HEK293 (cell line): ENCODE results near the gene DGKG.

Experiments used
- CTCF ChIA-PET: fragments of 350-600 bp; formaldehyde crosslinking; extraction: SDS; loops from one replicate; lab custom pipeline; 2021; ENCODE audit warnings: antibody characterized with exemption; lab: Yijun Ruan, JAX
- POLR2A ChIA-PET: fragments of 300-600 bp; formaldehyde crosslinking; extraction: SDS; loops from one replicate; lab custom pipeline; 2020; ENCODE audit warnings: antibody characterized with exemption, inconsistent platforms; lab: Yijun Ruan, JAX
- H3K27ac ChIP-seq: fragments of 200-500 bp; sonication (Bioruptor generic); 2 replicates; pipeline ENCODE4 v1.5.1; 2014; ENCODE audit warnings: low read depth, low read length, control low read depth, inconsistent platforms; ENCODE audit errors: extremely low read depth
- H3K36me3 ChIP-seq, 2 experiments: fragments of 200-500 bp in 1 of 2; sonication (Bioruptor generic) in 1 of 2; 1 replicate in 1 of 2; 2 replicates in 1 of 2; pipeline ENCODE4 v1.5.1; 2014 to 2017; ENCODE audit warnings: inconsistent platforms in 2 of 2, low read length in 2 of 2; ENCODE audit not compliant: control insufficient read depth in 2 of 2, insufficient read depth in 1 of 2
- H3K4me1 ChIP-seq: fragments of 200-500 bp; sonication (Bioruptor generic); 2 replicates; pipeline ENCODE4 v1.5.1; 2014; ENCODE audit warnings: mild to moderate bottlenecking, low read length, inconsistent platforms; ENCODE audit not compliant: control insufficient read depth, insufficient read depth
- H3K4me3 ChIP-seq: 2 replicates; pipeline ENCODE4 v1.5.1; 2011; ENCODE audit warnings: low read depth, mild to moderate bottlenecking, control low read depth, low read length, moderate library complexity
- H3K9me3 ChIP-seq: fragments of 200-500 bp; sonication (Bioruptor generic); 2 replicates; pipeline ENCODE4 v1.5.1; 2014; ENCODE audit warnings: low read depth, low read length, inconsistent platforms; ENCODE audit not compliant: control insufficient read depth, insufficient read depth
- KLF9 ChIP-seq: fragments of 450-650 bp; formaldehyde crosslinking; IDR thresholded peaks from 2 replicates; pipeline ENCODE4 v1.5.1; 2016; ENCODE audit warnings: missing biosample characterization, missing genetic modification characterization, low read depth
- MZF1 ChIP-seq: fragments of 450-650 bp; formaldehyde crosslinking; IDR thresholded peaks from 2 replicates; pipeline ENCODE4 v1.5.1; 2017; ENCODE audit warnings: missing biosample characterization, missing genetic modification characterization, borderline replicate concordance
- SCRT2 ChIP-seq: fragments of 450-650 bp; formaldehyde crosslinking; IDR thresholded peaks from 2 replicates; pipeline ENCODE4 v1.5.1; 2016; ENCODE audit warnings: missing biosample characterization, missing genetic modification characterization
- ZBTB20 ChIP-seq: fragments of 450-650 bp; formaldehyde crosslinking; IDR thresholded peaks from 2 replicates; pipeline ENCODE4 v1.5.1; 2016; ENCODE audit warnings: missing biosample characterization, missing genetic modification characterization
- ZNF140 ChIP-seq: fragments of 450-650 bp; formaldehyde crosslinking; IDR thresholded peaks from 2 replicates; pipeline ENCODE4 v1.5.1; 2016; ENCODE audit warnings: missing biosample characterization, missing genetic modification characterization
- ZNF274 ChIP-seq, 2 experiments: fragments of 200-500 bp in 1 of 2; fragments of 450-650 bp in 1 of 2; sonication (Bioruptor generic) in 1 of 2; formaldehyde crosslinking in 1 of 2; IDR thresholded peaks; 2 replicates each; pipeline versions ENCODE4 v1.5.1 to v1.6.1; 2014 to 2016; ENCODE audit warnings: borderline replicate concordance in 1 of 2, inconsistent platforms in 1 of 2, low read length in 1 of 2, missing biosample characterization in 1 of 2, missing genetic modification characterization in 1 of 2
- ZNF394 ChIP-seq: fragments of 450-650 bp; formaldehyde crosslinking; IDR thresholded peaks from 2 replicates; pipeline ENCODE4 v1.5.1; 2016; ENCODE audit warnings: missing biosample characterization, missing genetic modification characterization, mild to moderate bottlenecking, moderate library complexity, borderline replicate concordance
- ZNF449 ChIP-seq: fragments of 450-650 bp; formaldehyde crosslinking; IDR thresholded peaks from 2 replicates; pipeline ENCODE4 v1.5.1; 2017; ENCODE audit warnings: missing biosample characterization, mild to moderate bottlenecking, missing genetic modification characterization, moderate library complexity
- ZNF600 ChIP-seq: fragments of 450-650 bp; formaldehyde crosslinking; IDR thresholded peaks from 2 replicates; pipeline ENCODE4 v1.5.1; 2016; ENCODE audit warnings: missing biosample characterization, missing genetic modification characterization
- ZNF654 ChIP-seq: fragments of 450-650 bp; formaldehyde crosslinking; IDR thresholded peaks from 2 replicates; pipeline ENCODE4 v1.5.1; 2016; ENCODE audit warnings: low read depth, missing biosample characterization, missing genetic modification characterization
- ZNF677 ChIP-seq: fragments of 450-650 bp; IDR thresholded peaks from 2 replicates; pipeline ENCODE4 v1.5.0; 2018; ENCODE audit warnings: missing biosample characterization, mild to moderate bottlenecking, missing genetic modification characterization, moderate library complexity
- ZNF791 ChIP-seq: fragments of 450-650 bp; formaldehyde crosslinking; IDR thresholded peaks from 2 replicates; pipeline ENCODE4 v1.5.1; 2016; ENCODE audit warnings: missing biosample characterization, missing genetic modification characterization
- ZXDB ChIP-seq: fragments of 450-650 bp; formaldehyde crosslinking; IDR thresholded peaks from 2 replicates; pipeline ENCODE4 v1.5.1; 2016; ENCODE audit warnings: missing biosample characterization, missing genetic modification characterization
- TF ChIP-seq, protein P1 (sequence below): fragments of 450-650 bp; formaldehyde crosslinking; IDR thresholded peaks from 2 replicates; pipeline ENCODE4 v1.5.1; 2016; ENCODE audit warnings: missing biosample characterization, missing genetic modification characterization
- TF ChIP-seq, protein P2 (sequence below): sonication (generic); formaldehyde crosslinking; IDR thresholded peaks from 2 replicates; pipeline ENCODE4 v1.8.1; 2022; ENCODE audit warnings: mild to moderate bottlenecking, moderate library complexity, missing genetic modification reagents
- TF ChIP-seq, protein P3 (sequence below): fragments of 450-650 bp; formaldehyde crosslinking; IDR thresholded peaks from 2 replicates; pipeline ENCODE4 v1.5.1; 2016; ENCODE audit warnings: missing biosample characterization, missing genetic modification characterization

Gene DGKG

DNA sequence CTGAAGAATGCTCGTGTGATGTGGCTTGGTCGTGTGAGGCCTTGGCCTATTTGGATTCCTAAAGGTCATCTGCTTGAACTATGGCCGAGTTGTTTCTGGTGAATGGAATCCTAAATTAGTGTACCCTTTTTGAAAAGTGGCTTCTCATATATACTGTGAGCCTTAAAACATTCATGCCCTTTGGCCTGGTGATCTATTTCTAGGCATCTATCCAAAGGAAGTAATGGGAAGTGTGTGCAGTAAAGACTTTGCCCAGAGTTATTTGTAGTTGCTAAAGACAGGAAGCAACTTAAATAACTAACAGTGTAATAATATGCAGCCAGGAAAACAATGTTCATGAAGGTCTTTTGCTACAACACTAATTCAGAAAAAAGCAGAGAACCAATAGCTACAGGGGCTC lies 3.0 kb downstream of the DGKG start:
- H3K4me1 ChIP-seq: no peaks in the 10 kb centered on the region
- TF ChIP-seq, protein P1, sequence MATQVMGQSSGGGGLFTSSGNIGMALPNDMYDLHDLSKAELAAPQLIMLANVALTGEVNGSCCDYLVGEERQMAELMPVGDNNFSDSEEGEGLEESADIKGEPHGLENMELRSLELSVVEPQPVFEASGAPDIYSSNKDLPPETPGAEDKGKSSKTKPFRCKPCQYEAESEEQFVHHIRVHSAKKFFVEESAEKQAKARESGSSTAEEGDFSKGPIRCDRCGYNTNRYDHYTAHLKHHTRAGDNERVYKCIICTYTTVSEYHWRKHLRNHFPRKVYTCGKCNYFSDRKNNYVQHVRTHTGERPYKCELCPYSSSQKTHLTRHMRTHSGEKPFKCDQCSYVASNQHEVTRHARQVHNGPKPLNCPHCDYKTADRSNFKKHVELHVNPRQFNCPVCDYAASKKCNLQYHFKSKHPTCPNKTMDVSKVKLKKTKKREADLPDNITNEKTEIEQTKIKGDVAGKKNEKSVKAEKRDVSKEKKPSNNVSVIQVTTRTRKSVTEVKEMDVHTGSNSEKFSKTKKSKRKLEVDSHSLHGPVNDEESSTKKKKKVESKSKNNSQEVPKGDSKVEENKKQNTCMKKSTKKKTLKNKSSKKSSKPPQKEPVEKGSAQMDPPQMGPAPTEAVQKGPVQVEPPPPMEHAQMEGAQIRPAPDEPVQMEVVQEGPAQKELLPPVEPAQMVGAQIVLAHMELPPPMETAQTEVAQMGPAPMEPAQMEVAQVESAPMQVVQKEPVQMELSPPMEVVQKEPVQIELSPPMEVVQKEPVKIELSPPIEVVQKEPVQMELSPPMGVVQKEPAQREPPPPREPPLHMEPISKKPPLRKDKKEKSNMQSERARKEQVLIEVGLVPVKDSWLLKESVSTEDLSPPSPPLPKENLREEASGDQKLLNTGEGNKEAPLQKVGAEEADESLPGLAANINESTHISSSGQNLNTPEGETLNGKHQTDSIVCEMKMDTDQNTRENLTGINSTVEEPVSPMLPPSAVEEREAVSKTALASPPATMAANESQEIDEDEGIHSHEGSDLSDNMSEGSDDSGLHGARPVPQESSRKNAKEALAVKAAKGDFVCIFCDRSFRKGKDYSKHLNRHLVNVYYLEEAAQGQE (tag by site-specific recombination): no peak
- TF ChIP-seq MZF1 (tag by site-specific recombination) (no peak), ZXDB (tag by site-specific recombination) (no peak), ZNF677 (tag by site-specific recombination) (no peak), ZNF394 (tag by site-specific recombination) (no peak), ZNF600 (no peak), ZNF140 (no peak), ZNF274 (IDR thresholded peaks at IDR 0.05; ENCODE audit: low read length) (no peak), ZNF274 (tag by site-specific recombination; IDR thresholded peaks at IDR 0.05; ENCODE audit: borderline replicate concordance) (no peak), ZNF654 (tag by site-specific recombination) (no peak), ZNF791 (tag by site-specific recombination) (no peak), KLF9 (no peak), ZNF449 (tag by site-specific recombination) (no peak)
- TF ChIP-seq, protein P2, sequence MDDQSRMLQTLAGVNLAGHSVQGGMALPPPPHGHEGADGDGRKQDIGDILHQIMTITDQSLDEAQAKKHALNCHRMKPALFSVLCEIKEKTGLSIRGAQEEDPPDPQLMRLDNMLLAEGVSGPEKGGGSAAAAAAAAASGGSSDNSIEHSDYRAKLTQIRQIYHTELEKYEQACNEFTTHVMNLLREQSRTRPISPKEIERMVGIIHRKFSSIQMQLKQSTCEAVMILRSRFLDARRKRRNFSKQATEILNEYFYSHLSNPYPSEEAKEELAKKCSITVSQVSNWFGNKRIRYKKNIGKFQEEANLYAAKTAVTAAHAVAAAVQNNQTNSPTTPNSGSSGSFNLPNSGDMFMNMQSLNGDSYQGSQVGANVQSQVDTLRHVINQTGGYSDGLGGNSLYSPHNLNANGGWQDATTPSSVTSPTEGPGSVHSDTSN (CRISPR knock-in tag): no peak
- TF ChIP-seq, protein P3, sequence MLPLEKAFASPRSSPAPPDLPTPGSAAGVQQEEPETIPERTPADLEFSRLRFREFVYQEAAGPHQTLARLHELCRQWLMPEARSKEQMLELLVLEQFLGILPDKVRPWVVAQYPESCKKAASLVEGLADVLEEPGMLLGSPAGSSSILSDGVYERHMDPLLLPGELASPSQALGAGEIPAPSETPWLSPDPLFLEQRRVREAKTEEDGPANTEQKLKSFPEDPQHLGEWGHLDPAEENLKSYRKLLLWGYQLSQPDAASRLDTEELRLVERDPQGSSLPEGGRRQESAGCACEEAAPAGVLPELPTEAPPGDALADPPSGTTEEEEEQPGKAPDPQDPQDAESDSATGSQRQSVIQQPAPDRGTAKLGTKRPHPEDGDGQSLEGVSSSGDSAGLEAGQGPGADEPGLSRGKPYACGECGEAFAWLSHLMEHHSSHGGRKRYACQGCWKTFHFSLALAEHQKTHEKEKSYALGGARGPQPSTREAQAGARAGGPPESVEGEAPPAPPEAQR (tag by site-specific recombination): no peak
- TF ChIP-seq, all 188 proteins: peak for 0
- H3K27ac ChIP-seq: no peak overlapping the region
- no peaks in the 10 kb centered on the region for H3K36me3 ChIP-seq
- H3K9me3 ChIP-seq: no peaks in the 10 kb centered on the region
- CTCF ChIA-PET: no interaction called here
- POLR2A ChIA-PET: no interaction called here
- H3K4me3 ChIP-seq: no peak overlapping the region

DNA sequence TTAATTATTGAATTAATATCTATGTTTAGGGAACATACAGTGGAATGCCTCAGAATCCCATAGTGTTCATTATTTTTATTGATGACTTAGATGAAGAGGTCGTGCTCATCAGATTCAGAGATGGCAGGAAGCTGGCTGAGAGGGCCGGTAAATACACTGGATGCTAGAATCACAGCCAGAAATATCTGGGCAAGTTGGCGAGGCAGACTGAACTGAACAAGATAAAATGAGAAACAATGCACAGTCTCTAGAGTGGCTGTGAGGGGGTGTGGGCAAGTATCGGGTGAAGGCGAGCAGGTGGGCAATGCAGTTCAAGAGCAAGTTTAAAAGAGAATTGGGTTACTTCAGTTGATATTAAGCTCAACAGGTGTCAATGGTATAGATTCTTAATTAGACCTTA lies 5.9 kb downstream of the DGKG start:
- Histone ChIP-seq H3K4me3 (no peak overlapping the region), H3K4me1 (no peaks in the 10 kb centered on the region), H3K9me3 (no peaks in the 10 kb centered on the region), H3K27ac (no peak overlapping the region)
- TF ChIP-seq ZBTB20 (tag by site-specific recombination) (no peak), SCRT2 (tag by site-specific recombination) (peak; percentile 46)
- TF ChIP-seq, all 188 proteins: peak for 1
- POLR2A ChIA-PET: no interaction called here
- CTCF ChIA-PET: no interaction called here
- no peaks in the 10 kb centered on the region for H3K36me3 ChIP-seq
